ENCODE data around the gene CCDC174.

The CCDC174 gene

DNA sequence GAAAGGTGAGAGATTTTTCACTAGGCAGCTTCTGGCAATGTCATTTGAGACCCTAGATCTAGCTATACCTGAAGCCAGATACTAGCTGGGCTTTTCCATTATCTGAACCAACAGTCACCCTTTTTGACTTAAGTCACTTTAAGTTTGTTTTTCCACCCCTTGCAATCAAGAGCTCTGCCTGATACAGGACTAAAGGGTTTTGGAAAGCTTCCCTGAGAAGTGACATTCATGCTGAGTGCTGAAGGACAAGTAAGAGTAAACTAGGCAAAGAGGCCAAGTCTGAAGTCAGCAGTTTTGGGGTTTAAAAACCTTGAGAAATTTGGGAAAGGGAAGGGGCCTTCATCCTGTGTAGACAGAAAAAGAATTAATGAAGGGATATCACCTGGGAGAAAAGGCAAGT lies 27.1 kb upstream of the CCDC174 start:
- no peaks in the 10 kb centered on the region for H3K27me3 ChIP-seq (ENCODE audit: insufficient read depth, low read length, poor library complexity, severe bottlenecking)
- no peaks in the 10 kb centered on the region for H3K4me1 ChIP-seq (ENCODE audit: insufficient read depth, low read length, poor library complexity, severe bottlenecking)
- H4K20me1 ChIP-seq (ENCODE audit: insufficient read depth, low read length, poor library complexity, severe bottlenecking), result no peaks in the 10 kb centered on the region
- H3K79me2 ChIP-seq (ENCODE audit: insufficient read depth, low read length), result no peaks in the 10 kb centered on the region
- no peak overlapping the region for H3K4me3 ChIP-seq (ENCODE audit: low read length, poor library complexity, severe bottlenecking)
- no peaks in the 10 kb centered on the region for H3K9me2 ChIP-seq (replicated peaks; ENCODE audit: low read depth, low read length)
- H2AFZ ChIP-seq (ENCODE audit: low read length), result no peak overlapping the region
- H3K9me3 ChIP-seq (ENCODE audit: insufficient read depth, low read depth, low read length), result no peaks in the 10 kb centered on the region
- TF ChIP-seq, protein P1, sequence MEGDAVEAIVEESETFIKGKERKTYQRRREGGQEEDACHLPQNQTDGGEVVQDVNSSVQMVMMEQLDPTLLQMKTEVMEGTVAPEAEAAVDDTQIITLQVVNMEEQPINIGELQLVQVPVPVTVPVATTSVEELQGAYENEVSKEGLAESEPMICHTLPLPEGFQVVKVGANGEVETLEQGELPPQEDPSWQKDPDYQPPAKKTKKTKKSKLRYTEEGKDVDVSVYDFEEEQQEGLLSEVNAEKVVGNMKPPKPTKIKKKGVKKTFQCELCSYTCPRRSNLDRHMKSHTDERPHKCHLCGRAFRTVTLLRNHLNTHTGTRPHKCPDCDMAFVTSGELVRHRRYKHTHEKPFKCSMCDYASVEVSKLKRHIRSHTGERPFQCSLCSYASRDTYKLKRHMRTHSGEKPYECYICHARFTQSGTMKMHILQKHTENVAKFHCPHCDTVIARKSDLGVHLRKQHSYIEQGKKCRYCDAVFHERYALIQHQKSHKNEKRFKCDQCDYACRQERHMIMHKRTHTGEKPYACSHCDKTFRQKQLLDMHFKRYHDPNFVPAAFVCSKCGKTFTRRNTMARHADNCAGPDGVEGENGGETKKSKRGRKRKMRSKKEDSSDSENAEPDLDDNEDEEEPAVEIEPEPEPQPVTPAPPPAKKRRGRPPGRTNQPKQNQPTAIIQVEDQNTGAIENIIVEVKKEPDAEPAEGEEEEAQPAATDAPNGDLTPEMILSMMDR (conservative IDR thresholded peaks at IDR 0.05; ENCODE audit: low read length), result no peak
- TF ChIP-seq EZH2phosphoT487 (IDR thresholded peaks at IDR 0.05; ENCODE audit: borderline replicate concordance), result no peak
- H3K9ac ChIP-seq (ENCODE audit: low read depth, low read length, poor library complexity, severe bottlenecking), result no peak overlapping the region
- no peaks in the 10 kb centered on the region for H3K36me3 ChIP-seq (ENCODE audit: insufficient read depth, low read length)
- H3F3A ChIP-seq (ENCODE audit: low read depth), result no peaks in the 10 kb centered on the region
- H3K4me2 ChIP-seq (ENCODE audit: low read depth, low read length, poor library complexity, severe bottlenecking), result no peak overlapping the region

DNA sequence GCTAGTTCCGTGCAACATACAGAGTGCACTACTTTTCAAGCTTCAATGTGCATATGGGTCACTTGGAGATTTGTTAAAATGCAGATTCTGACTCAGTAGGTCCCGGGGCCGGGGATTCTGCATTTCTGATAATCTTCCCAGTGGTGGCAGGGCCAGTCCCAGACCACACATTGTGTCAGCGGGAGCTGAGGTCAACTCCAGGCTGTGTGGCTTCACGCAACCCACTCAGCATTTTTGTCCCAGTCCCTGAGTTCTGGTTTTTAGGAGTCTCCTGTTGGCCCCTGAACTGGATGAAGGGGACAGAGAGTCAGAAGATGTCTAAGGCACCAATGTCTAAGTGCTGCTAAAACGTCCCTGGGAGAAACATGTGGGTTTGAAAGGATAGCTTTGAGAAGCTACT lies 26.1 kb upstream of the CCDC174 start:
- no peak overlapping the region for H3K4me3 ChIP-seq (ENCODE audit: low read length, poor library complexity, severe bottlenecking)
- H4K20me1 ChIP-seq (ENCODE audit: insufficient read depth, low read length, poor library complexity, severe bottlenecking), result no peaks in the 10 kb centered on the region
- no peaks in the 10 kb centered on the region for H3K36me3 ChIP-seq (ENCODE audit: insufficient read depth, low read length)
- TF ChIP-seq, protein P1 (conservative IDR thresholded peaks at IDR 0.05; ENCODE audit: low read length), result no peak
- no peak for TF ChIP-seq EZH2phosphoT487 (IDR thresholded peaks at IDR 0.05; ENCODE audit: borderline replicate concordance)
- H3K4me2 ChIP-seq (ENCODE audit: low read depth, low read length, poor library complexity, severe bottlenecking), result no peak overlapping the region
- H3K79me2 ChIP-seq (ENCODE audit: insufficient read depth, low read length), result no peaks in the 10 kb centered on the region
- H3F3A ChIP-seq (ENCODE audit: low read depth), result no peaks in the 10 kb centered on the region
- no peaks in the 10 kb centered on the region for H3K9me3 ChIP-seq (ENCODE audit: insufficient read depth, low read depth, low read length)
- no peaks in the 10 kb centered on the region for H3K9me2 ChIP-seq (replicated peaks; ENCODE audit: low read depth, low read length)
- no peak overlapping the region for H2AFZ ChIP-seq (ENCODE audit: low read length)
- no peak overlapping the region for H3K9ac ChIP-seq (ENCODE audit: low read depth, low read length, poor library complexity, severe bottlenecking)
- H3K27me3 ChIP-seq (ENCODE audit: insufficient read depth, low read length, poor library complexity, severe bottlenecking), result no peaks in the 10 kb centered on the region
- H3K4me1 ChIP-seq (ENCODE audit: insufficient read depth, low read length, poor library complexity, severe bottlenecking), result no peaks in the 10 kb centered on the region

DNA sequence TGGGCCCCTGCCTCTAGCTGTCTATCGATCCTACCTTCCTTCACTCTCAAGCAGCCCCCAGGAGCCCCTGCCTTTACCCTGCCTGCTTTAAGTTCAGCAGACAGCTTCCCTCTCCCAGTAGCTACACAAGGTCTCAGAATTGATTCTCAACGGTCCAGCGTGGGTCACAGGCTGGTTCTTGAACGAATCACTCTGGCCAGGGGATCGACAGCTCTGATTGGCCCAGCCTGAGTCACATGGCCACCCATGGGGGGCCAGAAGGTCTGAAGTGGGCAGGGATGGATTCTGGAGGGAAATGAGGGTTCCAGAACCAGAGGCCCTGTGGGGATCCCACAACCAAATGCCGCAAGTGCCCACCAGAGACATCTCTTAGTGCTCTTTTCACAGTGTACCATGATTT lies 23.7 kb upstream of the CCDC174 start:
- H3K79me2 ChIP-seq (ENCODE audit: insufficient read depth, low read length), result no peaks in the 10 kb centered on the region
- no peaks in the 10 kb centered on the region for H3K36me3 ChIP-seq (ENCODE audit: insufficient read depth, low read length)
- H3K4me3 ChIP-seq (ENCODE audit: low read length, poor library complexity, severe bottlenecking), result no peak overlapping the region
- H3K9ac ChIP-seq (ENCODE audit: low read depth, low read length, poor library complexity, severe bottlenecking), result no peak overlapping the region
- H2AFZ ChIP-seq (ENCODE audit: low read length), result no peak overlapping the region
- H3F3A ChIP-seq (ENCODE audit: low read depth), result no peaks in the 10 kb centered on the region
- no peaks in the 10 kb centered on the region for H3K4me1 ChIP-seq (ENCODE audit: insufficient read depth, low read length, poor library complexity, severe bottlenecking)
- no peaks in the 10 kb centered on the region for H3K9me2 ChIP-seq (replicated peaks; ENCODE audit: low read depth, low read length)
- no peaks in the 10 kb centered on the region for H3K27me3 ChIP-seq (ENCODE audit: insufficient read depth, low read length, poor library complexity, severe bottlenecking)
- TF ChIP-seq, protein P1 (conservative IDR thresholded peaks at IDR 0.05; ENCODE audit: low read length), result no peak
- no peak for TF ChIP-seq EZH2phosphoT487 (IDR thresholded peaks at IDR 0.05; ENCODE audit: borderline replicate concordance)
- H3K9me3 ChIP-seq (ENCODE audit: insufficient read depth, low read depth, low read length), result no peaks in the 10 kb centered on the region
- H4K20me1 ChIP-seq (ENCODE audit: insufficient read depth, low read length, poor library complexity, severe bottlenecking), result no peaks in the 10 kb centered on the region
- H3K4me2 ChIP-seq (ENCODE audit: low read depth, low read length, poor library complexity, severe bottlenecking), result no peak overlapping the region

Measured in Loucy (cell line).